AG04449 (cell line): ENCODE results near the gene MIOX.

Source experiments
- CTCF ChIA-PET: fragments of 350-600 bp; formaldehyde crosslinking; extraction: SDS; loops from one replicate; lab custom pipeline; 2021; ENCODE audit warnings: antibody characterized with exemption; lab: Yijun Ruan, JAX
- POLR2A ChIA-PET: fragments of 400-600, 350-600 bp; formaldehyde crosslinking; extraction: SDS; loops from one replicate; lab custom pipeline; 2020; ENCODE audit warnings: antibody characterized with exemption, inconsistent platforms; lab: Yijun Ruan, JAX
- DNase-seq: peaks from one replicate; pipeline ENCODE4 v3.0.0-alpha.2; 2010; ENCODE audit warnings: low read depth, low spot score
- H3K4me3 ChIP-seq: 2 replicates; pipeline ENCODE4 v1.5.1; 2011; ENCODE audit warnings: low read depth, mild to moderate bottlenecking, control low read depth, low read length
- TF ChIP-seq, protein P1 (sequence below): IDR thresholded peaks from one replicate; pipeline ENCODE4 v1.5.1; 2011; ENCODE audit warnings: mild to moderate bottlenecking, moderate library complexity, low read length, control low read depth, inconsistent platforms; ENCODE audit not compliant: insufficient read depth; ENCODE audit errors: missing control alignments

MIOX gene

DNA sequence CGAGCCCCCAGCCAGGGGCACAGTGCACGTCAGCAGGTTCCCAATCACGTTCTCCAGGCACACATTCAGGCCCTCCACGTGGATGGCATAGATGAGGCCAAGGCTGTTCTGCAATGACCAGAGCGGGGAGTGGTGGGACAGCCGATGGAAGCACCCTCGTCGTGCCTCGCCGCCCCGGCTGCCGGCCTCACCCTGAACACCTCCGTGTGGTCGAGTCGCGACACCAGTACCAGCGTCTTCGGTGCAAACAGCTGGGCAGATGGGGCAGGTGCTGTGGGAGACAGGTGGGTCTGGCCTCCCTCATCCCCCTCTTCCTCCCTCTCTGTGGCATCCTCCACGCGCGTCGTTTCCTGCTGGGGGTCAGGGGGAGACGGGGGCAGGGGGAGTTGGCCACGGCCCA lies 19.3 kb upstream of the MIOX start:
- CTCF ChIA-PET: interaction anchor here (0.6 to 1.4 kb wide), 2 partner anchors 17 to 101 kb away, joined by 3 read pairs; no protein-coding TSS in a partner anchor
- no peak for DNase-seq
- TF ChIP-seq, protein P1, sequence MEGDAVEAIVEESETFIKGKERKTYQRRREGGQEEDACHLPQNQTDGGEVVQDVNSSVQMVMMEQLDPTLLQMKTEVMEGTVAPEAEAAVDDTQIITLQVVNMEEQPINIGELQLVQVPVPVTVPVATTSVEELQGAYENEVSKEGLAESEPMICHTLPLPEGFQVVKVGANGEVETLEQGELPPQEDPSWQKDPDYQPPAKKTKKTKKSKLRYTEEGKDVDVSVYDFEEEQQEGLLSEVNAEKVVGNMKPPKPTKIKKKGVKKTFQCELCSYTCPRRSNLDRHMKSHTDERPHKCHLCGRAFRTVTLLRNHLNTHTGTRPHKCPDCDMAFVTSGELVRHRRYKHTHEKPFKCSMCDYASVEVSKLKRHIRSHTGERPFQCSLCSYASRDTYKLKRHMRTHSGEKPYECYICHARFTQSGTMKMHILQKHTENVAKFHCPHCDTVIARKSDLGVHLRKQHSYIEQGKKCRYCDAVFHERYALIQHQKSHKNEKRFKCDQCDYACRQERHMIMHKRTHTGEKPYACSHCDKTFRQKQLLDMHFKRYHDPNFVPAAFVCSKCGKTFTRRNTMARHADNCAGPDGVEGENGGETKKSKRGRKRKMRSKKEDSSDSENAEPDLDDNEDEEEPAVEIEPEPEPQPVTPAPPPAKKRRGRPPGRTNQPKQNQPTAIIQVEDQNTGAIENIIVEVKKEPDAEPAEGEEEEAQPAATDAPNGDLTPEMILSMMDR: no peak
- POLR2A ChIA-PET: no interaction called here
- no peak overlapping the region for H3K4me3 ChIP-seq

DNA sequence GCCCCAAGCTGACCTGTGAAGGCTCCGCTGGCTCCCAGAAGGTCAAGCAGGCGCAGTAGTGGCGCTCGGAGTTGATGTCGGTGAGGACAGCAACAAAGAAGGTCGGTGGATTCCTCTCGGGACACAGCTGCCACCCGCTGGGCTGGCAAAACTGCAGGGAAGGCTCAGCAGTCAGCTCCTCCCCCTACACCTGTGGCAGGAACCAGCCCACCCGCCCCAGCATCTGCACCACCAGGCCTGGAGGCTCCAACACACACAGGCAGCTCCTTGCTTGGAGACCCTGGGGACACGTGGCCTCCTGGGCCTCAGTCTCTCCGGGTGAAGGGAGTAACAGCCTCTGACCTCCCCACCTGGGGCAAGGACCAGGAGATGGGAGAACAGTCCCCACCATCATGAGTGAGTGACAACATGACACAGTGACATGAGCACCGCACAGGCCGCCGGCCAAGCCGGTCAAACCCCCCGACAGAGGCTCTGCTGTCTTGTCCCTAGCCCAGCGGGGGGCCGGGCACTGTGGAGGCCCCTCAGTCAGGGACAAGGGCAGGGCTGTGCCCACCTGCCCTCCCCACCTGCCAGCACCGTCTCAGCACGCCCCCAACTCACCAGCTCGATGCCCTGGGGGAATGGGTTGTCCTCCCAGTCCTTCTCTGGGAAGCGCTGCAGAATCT lies 18.8 kb upstream of the MIOX start:
- H3K4me3 ChIP-seq: no peak overlapping the region
- CTCF ChIA-PET: interaction anchor here (0.9 to 1.4 kb wide), 2 partner anchors 18 to 46 kb away, joined by 3 read pairs; no protein-coding TSS in a partner anchor
- TF ChIP-seq, protein P1: no peak
- no peak for DNase-seq
- POLR2A ChIA-PET: no interaction called here

DNA sequence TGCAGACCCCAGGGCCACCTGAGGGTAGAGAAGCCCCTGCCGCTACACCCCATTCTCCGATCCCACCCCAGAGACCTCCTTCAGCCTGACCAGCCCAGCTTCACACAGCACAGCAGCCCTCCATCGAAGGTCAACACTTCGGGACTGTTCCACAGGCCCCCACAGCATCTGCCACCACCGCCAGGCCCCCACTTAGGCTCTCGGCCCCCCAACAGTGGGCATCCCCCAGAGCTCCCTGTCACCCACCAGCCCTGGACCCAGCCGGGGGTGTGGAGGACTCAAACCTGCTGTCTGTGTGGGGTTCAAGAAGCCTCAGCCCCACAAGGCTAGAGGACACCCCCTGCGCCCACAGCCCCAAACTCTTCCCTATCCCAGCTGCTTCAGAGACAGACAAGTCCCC lies 18.0 kb upstream of the MIOX start:
- no peak overlapping the region for H3K4me3 ChIP-seq
- no peak for DNase-seq
- TF ChIP-seq, protein P1: no peak
- CTCF ChIA-PET: interaction anchor here (0.8 to 1.4 kb wide), 3 partner anchors 11 to 46 kb away, joined by 3 read pairs; no protein-coding TSS in a partner anchor
- POLR2A ChIA-PET: no interaction called here

DNA sequence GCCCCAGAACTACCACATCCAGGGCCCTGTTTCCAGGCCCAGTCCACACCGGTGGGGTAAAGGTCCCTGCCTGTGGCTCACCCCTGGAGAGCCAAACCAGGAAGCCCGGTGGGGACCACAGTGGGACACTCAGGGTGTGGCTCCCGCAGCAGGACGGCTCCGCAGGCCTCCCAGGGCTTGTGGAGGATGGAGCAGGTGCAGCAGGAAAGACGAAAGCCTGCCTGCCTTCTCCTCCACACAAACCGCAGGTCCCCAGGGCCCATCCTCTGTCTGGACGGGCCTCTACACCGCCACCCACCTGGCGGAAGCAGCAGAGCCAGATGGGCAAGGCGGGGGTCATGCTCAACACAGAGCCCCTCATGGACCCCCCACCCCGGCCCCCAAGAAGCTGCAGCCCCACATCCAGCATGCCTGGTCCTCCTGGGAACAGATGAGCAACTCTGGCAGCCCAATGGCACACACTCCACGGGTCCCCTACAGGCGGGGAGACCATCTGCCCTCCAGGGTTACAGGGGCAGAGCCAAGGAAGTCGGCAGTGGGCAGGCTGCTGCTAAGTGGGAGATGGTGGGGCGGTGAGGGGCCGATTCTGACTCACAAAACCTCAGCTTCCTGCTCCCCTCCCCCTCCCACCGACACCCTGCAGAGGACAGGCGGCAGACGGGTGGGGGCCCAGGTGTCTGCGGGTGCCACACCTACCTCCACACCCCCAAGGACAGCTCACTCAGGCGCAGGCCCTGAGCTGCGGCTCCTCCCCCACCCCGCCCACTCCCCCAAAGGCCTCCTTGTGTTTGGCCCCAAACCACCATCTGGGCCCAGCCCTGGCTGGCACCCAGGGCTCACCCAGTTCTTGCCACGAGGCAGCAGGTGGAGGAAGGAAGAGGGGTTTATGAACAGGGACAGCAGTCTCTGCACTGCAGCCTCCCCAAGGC lies 17.0 kb upstream of the MIOX start:
- ChIA-PET CTCF (interaction anchor here (1.1 to 1.3 kb wide), 3 partner anchors 13 to 150 kb away, joined by 3 to 4 read pairs (median 3); partner anchors contain the start of gene SCO2), POLR2A (interaction anchor here (1.3 kb wide), 1 partner anchor 55 kb away, joined by 4 read pairs; the partner anchor contains the start of gene SCO2)
- TF ChIP-seq, protein P1: no peak
- DNase-seq: no peak
- no peak overlapping the region for H3K4me3 ChIP-seq

DNA sequence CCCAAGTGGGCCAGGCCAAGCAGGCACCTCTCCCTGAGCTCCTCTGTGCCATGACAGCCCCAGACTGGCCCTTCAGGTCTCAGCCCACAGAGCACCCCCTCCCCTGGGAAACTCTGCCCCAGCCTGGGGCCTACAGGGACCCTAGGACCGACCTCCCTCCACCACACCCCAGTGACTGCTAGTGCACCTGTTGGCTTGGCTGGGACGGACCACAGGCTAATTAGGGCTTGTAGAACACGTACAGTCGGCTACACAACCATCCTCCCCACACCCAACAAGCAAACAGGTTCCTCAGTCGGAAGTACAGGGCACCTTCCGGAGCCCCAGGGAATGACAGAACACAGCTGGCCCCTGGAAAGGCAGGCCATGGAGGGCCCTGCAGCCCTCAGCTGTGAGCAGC lies 16.2 kb upstream of the MIOX start:
- CTCF ChIA-PET: interaction anchor here (0.5 to 1.3 kb wide), 4 partner anchors 14 to 149 kb away, joined by 3 to 4 read pairs (median 3); partner anchors contain the start of gene SCO2
- POLR2A ChIA-PET: interaction anchor here (1.3 kb wide), 1 partner anchor 55 kb away, joined by 4 read pairs; the partner anchor contains the start of gene SCO2
- DNase-seq: no peak
- TF ChIP-seq, protein P1: no peak
- H3K4me3 ChIP-seq: no peak overlapping the region
